ENCODE results near the gene PCLO. TPM values are rescaled to one million over a fixed set of nuclear protein-coding genes. Genes with fewer than 3 reads are reported as not detected.

The PCLO gene
- total RNA-seq, 2 donors from 2014 or later, result 3.2 to 4.2 TPM

GRCh38 chr7:82964150-82964882 lies 198.4 kb downstream of the PCLO start:
- Histone ChIP-seq H3K9ac (ENCODE audit: extremely low read depth, low read length, poor library complexity, severe bottlenecking) (no peak overlapping the region), H3K4me3 (ENCODE audit: low read length) (no peak overlapping the region), H3K4me1 (ENCODE audit: control insufficient read depth, insufficient read depth, low read length) (no peaks in the 10 kb centered on the region), H3K27me3 (ENCODE audit: control insufficient read depth, insufficient read depth, low read length, poor library complexity, severe bottlenecking) (no peaks in the 10 kb centered on the region), H3K27ac (ENCODE audit: low read depth, low read length) (no peak overlapping the region), H3K36me3 (ENCODE audit: control insufficient read depth, insufficient read depth, low read length) (no peaks in the 10 kb centered on the region), H3K9me3 (ENCODE audit: control insufficient read depth, low read length) (no peaks in the 10 kb centered on the region)
- TF ChIP-seq, protein P1, sequence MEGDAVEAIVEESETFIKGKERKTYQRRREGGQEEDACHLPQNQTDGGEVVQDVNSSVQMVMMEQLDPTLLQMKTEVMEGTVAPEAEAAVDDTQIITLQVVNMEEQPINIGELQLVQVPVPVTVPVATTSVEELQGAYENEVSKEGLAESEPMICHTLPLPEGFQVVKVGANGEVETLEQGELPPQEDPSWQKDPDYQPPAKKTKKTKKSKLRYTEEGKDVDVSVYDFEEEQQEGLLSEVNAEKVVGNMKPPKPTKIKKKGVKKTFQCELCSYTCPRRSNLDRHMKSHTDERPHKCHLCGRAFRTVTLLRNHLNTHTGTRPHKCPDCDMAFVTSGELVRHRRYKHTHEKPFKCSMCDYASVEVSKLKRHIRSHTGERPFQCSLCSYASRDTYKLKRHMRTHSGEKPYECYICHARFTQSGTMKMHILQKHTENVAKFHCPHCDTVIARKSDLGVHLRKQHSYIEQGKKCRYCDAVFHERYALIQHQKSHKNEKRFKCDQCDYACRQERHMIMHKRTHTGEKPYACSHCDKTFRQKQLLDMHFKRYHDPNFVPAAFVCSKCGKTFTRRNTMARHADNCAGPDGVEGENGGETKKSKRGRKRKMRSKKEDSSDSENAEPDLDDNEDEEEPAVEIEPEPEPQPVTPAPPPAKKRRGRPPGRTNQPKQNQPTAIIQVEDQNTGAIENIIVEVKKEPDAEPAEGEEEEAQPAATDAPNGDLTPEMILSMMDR (conservative IDR thresholded peaks at IDR 0.05), result no peak
- no peak for DNase-seq
- 88% methylated on average over 1 of the region's 1 CpG; no CpG with 5 or more reads in 1 of the 2 experiments for WGBS, 2 experiments (ENCODE audit: insufficient coverage in 1 of 2, insufficient read length in 1 of 2)
- no peaks in the 10 kb centered on the region for H3K27me3 Mint-ChIP-seq (ENCODE audit: insufficient read depth)
- H3K4me3 Mint-ChIP-seq, result no peak overlapping the region
- H3K36me3 Mint-ChIP-seq (ENCODE audit: low read depth), result no peaks in the 10 kb centered on the region
- H3K4me1 Mint-ChIP-seq, result no peaks in the 10 kb centered on the region
- no peaks in the 10 kb centered on the region for H3K9me3 Mint-ChIP-seq
- H3K27ac Mint-ChIP-seq, result no peak overlapping the region

DNA sequence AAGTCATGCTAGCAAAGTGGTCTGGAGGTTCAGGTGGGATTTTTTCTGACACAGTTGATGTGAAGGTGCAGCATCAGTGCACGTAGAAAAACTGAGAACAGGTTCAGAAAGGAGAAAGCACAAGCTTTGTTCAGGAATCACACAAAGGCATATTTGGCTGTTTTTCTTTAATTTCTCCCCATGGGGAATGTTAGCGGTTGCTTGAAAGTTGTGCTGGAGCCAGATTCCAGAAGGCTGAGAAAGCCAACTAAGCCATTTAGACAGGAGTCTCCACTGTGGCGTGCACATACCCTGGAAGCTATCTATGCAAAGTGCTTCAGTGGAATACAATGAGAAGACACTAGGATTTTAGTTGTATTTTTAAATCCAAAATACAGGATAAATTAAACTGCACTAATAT lies 201.4 kb downstream of the PCLO start:
- Mint-ChIP-seq H3K36me3 (ENCODE audit: low read depth) (no peaks in the 10 kb centered on the region), H3K4me1 (no peaks in the 10 kb centered on the region), H3K9me3 (no peaks in the 10 kb centered on the region), H3K4me3 (no peak overlapping the region), H3K27me3 (ENCODE audit: insufficient read depth) (no peaks in the 10 kb centered on the region), H3K27ac (no peak overlapping the region)
- Histone ChIP-seq H3K4me3 (ENCODE audit: low read length) (no peak overlapping the region), H3K4me1 (ENCODE audit: control insufficient read depth, insufficient read depth, low read length) (no peaks in the 10 kb centered on the region), H3K27ac (ENCODE audit: low read depth, low read length) (no peak overlapping the region), H3K9ac (ENCODE audit: extremely low read depth, low read length, poor library complexity, severe bottlenecking) (no peak overlapping the region), H3K27me3 (ENCODE audit: control insufficient read depth, insufficient read depth, low read length, poor library complexity, severe bottlenecking) (no peaks in the 10 kb centered on the region), H3K9me3 (ENCODE audit: control insufficient read depth, low read length) (no peaks in the 10 kb centered on the region), H3K36me3 (ENCODE audit: control insufficient read depth, insufficient read depth, low read length) (no peaks in the 10 kb centered on the region)
- TF ChIP-seq, protein P1 (conservative IDR thresholded peaks at IDR 0.05), result no peak
- DNase-seq, result no peak
- 96 to 100% methylated on average over 2 to 3 of the region's 3 CpGs for WGBS, 2 experiments (ENCODE audit: insufficient coverage in 1 of 2, insufficient read length in 1 of 2)

DNA sequence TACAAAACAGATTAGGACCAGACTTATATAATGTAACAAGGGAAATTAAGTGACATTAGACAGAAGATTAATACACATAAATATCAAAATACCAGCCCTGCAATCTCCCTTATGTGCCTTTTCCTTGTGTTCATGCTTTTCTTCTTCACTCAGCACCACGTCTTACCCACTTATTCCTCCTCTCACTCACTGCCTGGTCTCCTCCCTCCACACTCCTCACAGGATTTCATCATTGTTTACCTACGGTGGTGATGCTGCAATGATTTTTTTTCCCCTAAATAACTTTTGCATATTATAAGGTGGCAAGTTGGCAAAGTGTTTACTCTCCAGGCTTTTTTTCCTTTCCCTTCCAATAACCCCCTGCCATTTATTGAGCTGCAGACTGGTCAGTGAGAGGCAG lies 203.2 kb downstream of the PCLO start:
- Mint-ChIP-seq H3K36me3 (ENCODE audit: low read depth) (no peaks in the 10 kb centered on the region), H3K9me3 (no peaks in the 10 kb centered on the region), H3K4me3 (no peak overlapping the region), H3K27ac (no peak overlapping the region), H3K27me3 (ENCODE audit: insufficient read depth) (no peaks in the 10 kb centered on the region), H3K4me1 (no peaks in the 10 kb centered on the region)
- H3K9me3 ChIP-seq (ENCODE audit: control insufficient read depth, low read length), result no peaks in the 10 kb centered on the region
- H3K9ac ChIP-seq (ENCODE audit: extremely low read depth, low read length, poor library complexity, severe bottlenecking), result no peak overlapping the region
- H3K27me3 ChIP-seq (ENCODE audit: control insufficient read depth, insufficient read depth, low read length, poor library complexity, severe bottlenecking), result no peaks in the 10 kb centered on the region
- DNase-seq, result no peak
- H3K4me1 ChIP-seq (ENCODE audit: control insufficient read depth, insufficient read depth, low read length), result no peaks in the 10 kb centered on the region
- no peak overlapping the region for H3K4me3 ChIP-seq (ENCODE audit: low read length)
- 75 to 91% methylated on average over 1 to 2 of the region's 2 CpGs for WGBS, 2 experiments (ENCODE audit: insufficient coverage in 1 of 2, insufficient read length in 1 of 2)
- H3K36me3 ChIP-seq (ENCODE audit: control insufficient read depth, insufficient read depth, low read length), result no peaks in the 10 kb centered on the region
- H3K27ac ChIP-seq (ENCODE audit: low read depth, low read length), result no peak overlapping the region
- TF ChIP-seq, protein P1 (conservative IDR thresholded peaks at IDR 0.05), result no peak
